GM12873 (cell line): Measurements from ENCODE around the gene PPY.

Experiments used
- TF ChIP-seq, protein P1 (sequence below): IDR thresholded peaks from 2 replicates; pipeline ENCODE4 v1.5.1; 2012; ENCODE audit warnings: low read depth, mild to moderate bottlenecking, moderate library complexity, low read length, control low read depth; ENCODE audit not compliant: insufficient read depth; ENCODE audit errors: missing control alignments

PPY gene

DNA sequence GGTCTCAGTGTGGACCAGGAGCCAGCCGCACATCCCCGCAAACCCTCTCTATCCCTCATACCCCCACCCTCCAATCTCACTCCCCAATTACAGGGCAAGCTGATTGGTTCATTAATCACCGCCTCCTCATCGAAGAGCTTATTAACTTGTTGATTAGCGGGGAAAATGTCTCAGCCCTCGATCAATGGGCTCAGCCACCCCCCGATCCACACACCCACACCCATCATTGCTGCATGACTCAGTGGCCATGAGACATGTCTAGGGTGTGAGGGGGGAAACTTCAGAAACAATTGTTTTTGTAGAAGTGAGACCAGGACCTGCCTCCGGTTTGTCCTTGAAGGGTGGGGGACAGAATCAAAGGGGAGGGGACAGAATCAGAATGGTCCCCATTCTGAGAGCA, 13.9 kb upstream of the PPY start:
- TF ChIP-seq, protein P1, sequence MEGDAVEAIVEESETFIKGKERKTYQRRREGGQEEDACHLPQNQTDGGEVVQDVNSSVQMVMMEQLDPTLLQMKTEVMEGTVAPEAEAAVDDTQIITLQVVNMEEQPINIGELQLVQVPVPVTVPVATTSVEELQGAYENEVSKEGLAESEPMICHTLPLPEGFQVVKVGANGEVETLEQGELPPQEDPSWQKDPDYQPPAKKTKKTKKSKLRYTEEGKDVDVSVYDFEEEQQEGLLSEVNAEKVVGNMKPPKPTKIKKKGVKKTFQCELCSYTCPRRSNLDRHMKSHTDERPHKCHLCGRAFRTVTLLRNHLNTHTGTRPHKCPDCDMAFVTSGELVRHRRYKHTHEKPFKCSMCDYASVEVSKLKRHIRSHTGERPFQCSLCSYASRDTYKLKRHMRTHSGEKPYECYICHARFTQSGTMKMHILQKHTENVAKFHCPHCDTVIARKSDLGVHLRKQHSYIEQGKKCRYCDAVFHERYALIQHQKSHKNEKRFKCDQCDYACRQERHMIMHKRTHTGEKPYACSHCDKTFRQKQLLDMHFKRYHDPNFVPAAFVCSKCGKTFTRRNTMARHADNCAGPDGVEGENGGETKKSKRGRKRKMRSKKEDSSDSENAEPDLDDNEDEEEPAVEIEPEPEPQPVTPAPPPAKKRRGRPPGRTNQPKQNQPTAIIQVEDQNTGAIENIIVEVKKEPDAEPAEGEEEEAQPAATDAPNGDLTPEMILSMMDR: no peak

DNA sequence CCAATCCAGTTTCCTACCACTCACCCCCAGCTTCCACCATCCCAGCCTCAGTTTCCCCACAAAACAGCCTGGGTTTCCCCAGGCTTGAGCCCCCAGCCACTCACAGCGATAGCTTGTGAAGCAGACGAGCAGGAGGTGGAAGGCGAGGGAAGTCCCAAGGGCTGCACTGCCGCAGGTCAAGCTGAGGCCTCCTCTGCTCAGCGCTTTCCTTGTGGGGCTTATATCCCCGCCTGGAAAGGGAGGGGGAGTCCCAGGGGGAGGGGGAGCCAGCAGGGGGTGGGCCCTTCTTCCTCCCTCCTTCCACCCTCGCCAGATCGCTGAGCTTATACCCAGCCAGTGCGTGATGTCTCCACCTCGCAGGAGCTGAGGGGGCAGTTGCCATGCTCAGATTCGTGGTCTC, 11.5 kb upstream of the PPY start, which contains the start of gene PYY:
TSS of gene PYY (minus strand) at position 195 of the 400 bp plus-strand sequence. CDS start 457 bp downstream, outside the sequence.
- TF ChIP-seq, protein P1: no peak

DNA sequence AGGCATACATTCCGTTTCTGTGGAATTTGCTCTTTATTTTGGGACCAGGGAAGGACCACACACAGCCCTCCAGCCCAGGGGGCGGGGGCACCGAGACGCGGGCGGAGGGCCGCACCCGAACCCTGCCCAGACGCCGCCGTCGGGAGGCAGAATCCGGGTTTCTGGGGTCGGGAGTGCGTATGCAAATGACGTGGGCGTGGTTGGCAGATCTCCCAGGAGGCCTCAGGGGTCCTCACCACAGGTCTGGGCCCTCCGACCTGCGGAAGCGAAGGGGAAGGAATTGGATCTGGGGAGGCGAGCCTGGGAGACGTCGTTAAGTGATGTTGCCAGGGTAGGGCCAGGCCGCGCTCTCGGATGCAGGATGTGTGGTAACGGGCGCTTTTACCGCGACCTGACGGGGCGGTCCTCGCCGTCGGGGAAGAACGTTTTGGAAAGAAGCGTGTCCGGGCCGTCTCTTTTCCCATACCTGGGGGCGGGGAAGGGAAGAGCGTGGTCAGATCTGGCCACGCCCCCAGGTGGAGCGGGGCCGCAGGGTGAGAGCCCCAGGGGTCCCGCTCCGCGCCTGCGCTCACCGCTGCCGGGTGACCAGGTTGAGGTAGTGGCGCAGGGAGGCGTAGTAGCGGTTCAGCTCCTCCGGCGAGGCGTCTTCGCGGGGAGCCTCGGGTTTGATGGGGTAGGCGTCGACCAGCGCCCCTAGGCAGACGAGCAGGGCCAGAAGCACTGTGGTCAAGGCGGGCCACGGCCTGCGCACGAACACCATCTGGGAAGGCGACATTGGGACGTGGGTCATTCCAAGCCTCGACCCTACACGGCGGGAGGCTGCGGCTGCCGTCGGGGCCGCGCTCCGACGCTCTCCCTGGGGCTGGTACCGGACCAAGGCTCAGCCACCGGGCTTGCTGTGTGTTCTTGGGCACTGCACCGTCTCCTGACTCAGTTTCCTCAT, 10.7 kb upstream of the PPY start:
- TF ChIP-seq, protein P1: no peak

DNA sequence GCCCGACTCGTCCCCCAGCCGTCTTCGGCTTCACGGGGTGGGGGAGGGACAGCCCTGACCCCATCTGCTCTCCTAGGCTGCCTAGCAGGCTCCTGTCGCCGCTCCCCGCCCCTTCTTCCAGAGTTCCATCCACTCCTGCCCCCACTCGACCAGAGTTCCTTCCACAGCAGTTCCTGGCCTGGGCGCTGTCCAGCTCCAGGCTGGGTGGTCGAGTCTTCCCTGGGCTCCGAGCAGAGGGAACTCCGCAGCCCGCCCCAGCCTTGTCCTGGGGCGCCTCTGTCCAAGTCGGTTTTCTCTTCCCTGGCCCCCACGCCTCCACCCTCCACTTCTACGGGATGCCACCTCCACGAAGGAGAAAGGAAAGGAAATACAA, 10.1 kb upstream of the PPY start:
- TF ChIP-seq, protein P1: no peak

DNA sequence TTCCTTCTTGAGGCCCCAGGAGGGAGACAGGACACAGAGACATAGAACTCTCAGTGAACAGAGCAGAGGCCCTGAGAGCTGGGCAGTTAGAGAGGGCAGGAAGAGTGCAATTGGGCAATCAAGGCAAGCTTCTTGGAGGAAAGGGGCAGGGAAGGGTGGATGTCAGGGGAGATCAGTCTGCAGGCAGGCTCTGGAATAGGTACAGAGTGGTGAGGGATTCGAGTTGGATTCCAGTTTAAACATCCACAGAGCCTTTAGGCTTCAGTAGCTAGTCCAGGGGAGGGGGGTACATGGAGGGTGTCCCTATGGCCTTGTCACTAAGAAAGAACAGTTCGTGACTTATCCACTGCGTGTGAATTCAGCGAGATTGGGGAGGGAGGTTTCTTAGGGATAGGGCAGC, 9.5 kb upstream of the PPY start:
- TF ChIP-seq, protein P1: no peak

DNA sequence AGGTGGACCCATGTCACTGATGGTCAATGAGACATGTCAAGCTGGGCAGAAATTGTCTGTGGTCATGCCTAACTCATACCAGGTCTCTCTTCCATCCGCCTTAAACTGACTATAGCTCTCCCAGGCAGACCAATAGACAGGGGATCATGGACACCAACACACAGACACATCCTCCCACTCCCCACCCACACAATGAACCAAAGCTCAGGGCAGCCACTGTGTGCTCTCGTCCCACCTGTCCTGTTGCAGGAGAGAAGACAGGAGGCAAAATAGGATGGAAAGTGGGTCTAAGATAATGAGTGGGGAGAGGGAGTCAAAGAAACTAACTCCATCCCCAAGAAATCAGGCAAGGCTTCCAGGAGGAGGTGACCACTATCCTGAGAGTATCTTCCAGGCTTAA, 8.3 kb upstream of the PPY start:
- TF ChIP-seq, protein P1: no peak

DNA sequence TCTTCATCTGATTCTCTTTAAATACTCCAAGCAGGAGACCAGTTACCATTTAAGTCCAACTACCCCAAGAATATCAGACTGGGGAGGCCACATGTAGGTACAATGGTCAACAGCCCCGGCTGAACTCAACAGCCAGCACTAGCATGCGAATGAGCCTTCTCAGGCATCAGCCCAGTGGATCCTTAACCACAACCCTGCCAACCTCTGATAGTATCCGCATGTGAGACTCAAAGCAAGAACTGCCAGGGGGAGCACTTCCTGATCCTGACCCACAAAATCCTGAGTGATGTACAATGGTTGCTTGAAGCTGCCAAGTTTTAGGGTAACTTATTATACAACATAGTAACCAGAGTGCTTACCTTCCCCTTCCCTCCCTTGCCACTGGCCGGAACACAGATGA, 7.5 kb upstream of the PPY start:
- TF ChIP-seq, protein P1: no peak
